GM12878 (cell line): ENCODE results near the gene BLOC1S5. TPM values are rescaled to one million over a fixed set of nuclear protein-coding genes. Genes with fewer than 3 reads are reported as not detected.

Source experiments
- ATAC-seq: fragments of 200-7000 bp; cut with Tn5 transposase; 3 replicates; pipeline ENCODE4 v1.9.1; 2020; ENCODE audit warnings: mild to moderate bottlenecking, moderate library complexity
- BruUV-seq: library from RNA; stranded (reverse); fragments of 400-500 nt; replicated peaks from 2 replicates; lab custom pipeline; 2021; lab: Mats Ljungman, UMichigan
- CTCF ChIA-PET: fragments of 300-600 bp; sonication (Branson Sonifier 250); formaldehyde crosslinking; extraction: SDS; loops from one replicate; lab custom pipeline; 2021; ENCODE audit warnings: inconsistent platforms; lab: Yijun Ruan, JAX
- POLR2A ChIA-PET: fragments of 350-600 bp; formaldehyde crosslinking; extraction: SDS; loops from one replicate; lab custom pipeline; 2021; ENCODE audit warnings: inconsistent platforms; lab: Charles Lee
- RAD21 ChIA-PET: fragments of 300-600 bp; sonication (Branson Sonifier 250); formaldehyde crosslinking; loops from one replicate; lab custom pipeline; 2023; ENCODE audit warnings: antibody characterized with exemption; ENCODE audit not compliant: unreplicated experiment; lab: Charles Lee
- SMC1A ChIA-PET: fragments of 300-600 bp; sonication (Branson Sonifier 250); formaldehyde crosslinking; loops from one replicate; lab custom pipeline; 2023; ENCODE audit not compliant: unreplicated experiment, uncharacterized antibody; lab: Charles Lee
- DNase-seq: peaks from one replicate; pipeline ENCODE4 v3.0.0-alpha.2; 2011; ENCODE audit warnings: low read depth, low spot score
- FAIRE-seq: peaks from 3 replicates; lab custom pipeline; 2011; peaks lifted over from hg19 to GRCh38; lab: Jason Lieb, UNC
- H2AFZ ChIP-seq: 2 replicates; pipeline ENCODE4 v1.6.0; 2011; ENCODE audit warnings: low read depth, low read length, control low read depth; ENCODE audit not compliant: control insufficient read depth
- H3K27ac ChIP-seq: 2 replicates; pipeline ENCODE4 v1.5.1; 2011; ENCODE audit warnings: control low read depth; ENCODE audit not compliant: control insufficient read depth, insufficient read depth
- H3K27me3 ChIP-seq, 2 experiments: replicated peaks in 1 of 2; 2 replicates each; pipeline versions ENCODE4 v1.6.0 to v1.6.1; 2011; ENCODE audit warnings: low read length in 1 of 2; ENCODE audit not compliant: control insufficient read depth in 2 of 2, insufficient read depth in 2 of 2
- H3K36me3 ChIP-seq, 2 experiments: 2 replicates each; pipeline ENCODE4 v1.5.1; 2011; ENCODE audit warnings: low read length in 1 of 2; ENCODE audit not compliant: control insufficient read depth in 2 of 2, insufficient read depth in 2 of 2
- H3K4me1 ChIP-seq: 2 replicates; pipeline ENCODE4 v1.6.1; 2011; ENCODE audit warnings: mild to moderate bottlenecking, low read length, moderate library complexity, mixed read lengths; ENCODE audit not compliant: control insufficient read depth, insufficient read depth
- H3K4me2 ChIP-seq: 2 replicates; pipeline ENCODE4 v1.6.0; 2011; ENCODE audit warnings: control low read depth; ENCODE audit not compliant: control insufficient read depth, insufficient read depth
- H3K4me3 ChIP-seq: fragments of 200-600 bp; sonication (generic); 2 replicates; pipeline ENCODE4 v1.5.1; 2016
- H3K79me2 ChIP-seq: 2 replicates; pipeline ENCODE4 v1.6.0; 2011; ENCODE audit warnings: low read length; ENCODE audit not compliant: control insufficient read depth, insufficient read depth
- H3K9ac ChIP-seq: 2 replicates; pipeline ENCODE4 v1.8.0; 2011; ENCODE audit warnings: low read length, control low read depth, mixed read lengths; ENCODE audit not compliant: control insufficient read depth, insufficient read depth
- H3K9me3 ChIP-seq: replicated peaks from 3 replicates; pipeline ENCODE4 v1.5.1; 2011; ENCODE audit warnings: mild to moderate bottlenecking, low read length; ENCODE audit not compliant: control insufficient read depth, insufficient read depth
- H4K20me1 ChIP-seq: 2 replicates; pipeline ENCODE4 v1.6.0; 2011; ENCODE audit not compliant: control insufficient read depth, insufficient read depth
- BACH1 ChIP-seq: fragments of 450-650 bp; IDR thresholded peaks from 2 replicates; pipeline ENCODE4 v1.6.1; 2017; ENCODE audit warnings: mild to moderate bottlenecking, borderline replicate concordance
- BCL11A ChIP-seq: IDR thresholded peaks from 2 replicates; pipeline ENCODE4 v1.6.1; 2011; ENCODE audit warnings: low read depth, low read length
- BCLAF1 ChIP-seq: fragments of 450-650 bp; IDR thresholded peaks from 2 replicates; pipeline ENCODE4 v1.6.1; 2017; ENCODE audit warnings: antibody characterized with exemption, mild to moderate bottlenecking, moderate library complexity
- CBX3 ChIP-seq: fragments of 200-600 bp; sonication (generic); IDR thresholded peaks from 2 replicates; pipeline ENCODE4 v1.6.1; 2016; ENCODE audit warnings: low read depth, borderline replicate concordance
- CEBPZ ChIP-seq: fragments of 150-350 bp; IDR thresholded peaks from 2 replicates; pipeline ENCODE4 v1.6.1; 2016; ENCODE audit warnings: low read depth, low read length
- CHD2 ChIP-seq: IDR thresholded peaks from 2 replicates; pipeline ENCODE4 v1.6.1; 2011; ENCODE audit warnings: low read depth, low read length, improper control_type of control experiment, borderline replicate concordance
- CREM ChIP-seq: IDR thresholded peaks from 2 replicates; pipeline ENCODE4 v1.6.1; 2014; ENCODE audit warnings: antibody characterized with exemption, low read depth
- EP300 ChIP-seq, 2 experiments: fragments of 150-350 bp in 1 of 2; IDR thresholded peaks; 2 replicates each; pipeline ENCODE4 v1.6.1; 2011 to 2012; ENCODE audit warnings: low read depth in 2 of 2, low read length in 2 of 2, borderline replicate concordance in 1 of 2, improper control_type of control experiment in 1 of 2, inconsistent platforms in 1 of 2; ENCODE audit not compliant: control insufficient read depth in 1 of 2
- HSF1 ChIP-seq: fragments of 150-350 bp; IDR thresholded peaks from 2 replicates; pipeline ENCODE4 v1.6.1; 2014; ENCODE audit warnings: mild to moderate bottlenecking, low read depth, low read length
- MEF2B ChIP-seq: fragments of 450-650 bp; IDR thresholded peaks from 2 replicates; pipeline ENCODE4 v1.6.1; 2018; ENCODE audit warnings: mild to moderate bottlenecking, moderate library complexity; ENCODE audit not compliant: partially characterized antibody, poor library complexity, severe bottlenecking
- NFYA ChIP-seq: IDR thresholded peaks from 2 replicates; pipeline ENCODE4 v1.6.1; 2011; ENCODE audit warnings: low read depth, mild to moderate bottlenecking, low read length, improper control_type of control experiment, borderline replicate concordance
- RFX5 ChIP-seq: IDR thresholded peaks from 2 replicates; pipeline ENCODE4 v1.6.1; 2011; ENCODE audit warnings: low read depth, low read length, improper control_type of control experiment
- ZNF24 ChIP-seq: fragments of 450-650 bp; IDR thresholded peaks from 2 replicates; pipeline ENCODE4 v1.6.1; 2017; ENCODE audit warnings: antibody characterized with exemption, mild to moderate bottlenecking
- WGBS: methylation state at CpG from one replicate; pipeline ENCODE4 v1.1.6; 2016; ENCODE audit warnings: low lambda C conversion rate; ENCODE audit not compliant: insufficient replicate concordance, insufficient coverage; ENCODE audit errors: missing lambda C conversion rate; 5-methylcytosine and 5-hydroxymethylcytosine counted together
- in situ Hi-C: fragments of 300-500 bp; cut with MboI; formaldehyde crosslinking; loops from 9 replicates; pipeline ENCODE4 v1.14.3; 2018; ENCODE audit warnings: mixed read lengths
- intact Hi-C: fragments of 100-400 bp; cut with micrococcal nuclease; formaldehyde crosslinking; loops from one replicate; pipeline ENCODE4 v1.14.2; 2022; ENCODE audit not compliant: unreplicated experiment
- polyA plus RNA-seq, 11 experiments: library from polyadenylated mRNA; depleted of rRNA in 4 of 11; unstranded in 6 of 11; stranded (reverse) in 5 of 11; fragments of >200 nt; fragmentation: Nextera tagmentation in 4 of 11; fragmentation: Illumina TruSeq in 1 of 11; extraction: Ambion mirVana in 4 of 11; extraction: Trizol in 1 of 11; gene quantifications; 1 replicate in 1 of 11; 2 replicates in 10 of 11; pipeline versions ENCODE4 v1.2.1 to v1.2.3, GENCODE V29; 2011 to 2016; ENCODE audit warnings: inconsistent platforms in 2 of 11, missing spikeins in 2 of 11, low read depth in 1 of 11
- total RNA-seq, 4 experiments: library from RNA; depleted of rRNA in 3 of 4; stranded (reverse); fragments of >200 nt in 3 of 4; fragmentation: Illumina TruSeq in 1 of 4; extraction: Trizol in 1 of 4; gene quantifications; 2 replicates each; pipeline versions ENCODE4 v1.2.1 to v1.2.3, GENCODE V29; 2013 to 2021
- TF ChIP-seq, protein P1 (sequence below): fragments of 450-650 bp; IDR thresholded peaks from 2 replicates; pipeline ENCODE4 v1.6.1; 2016; ENCODE audit warnings: mild to moderate bottlenecking

Gene BLOC1S5
- total and polyA plus RNA-seq, 10 of the 15 experiments (the other 5 are each of a cell fraction or from before 2014, with no cell fraction given), result 4.3 to 22.2 (median 16.1) TPM

- ChIA-PET CTCF (no interaction called here), POLR2A (no interaction called here), RAD21 (interaction anchor here (0.6 kb wide), 1 partner anchor 24 kb away, joined by 3 read pairs; no protein-coding TSS in a partner anchor), SMC1A (no interaction called here)
- Histone ChIP-seq H3K79me2 (no peaks in the 10 kb centered on the region), H3K4me3 (no peak overlapping the region), H3K36me3 (no peaks in the 10 kb centered on the region), H3K9ac (no peak overlapping the region), H2AFZ (no peak overlapping the region), H3K27me3 (no peaks in the 10 kb centered on the region), H3K4me2 (no peak overlapping the region), H3K27ac (no peak overlapping the region), H3K9me3 (no peaks in the 10 kb centered on the region), H4K20me1 (no peaks in the 10 kb centered on the region), H3K4me1 (0 out of 2 replicates have a peak, but pooled peaks cover 3% of the 10 kb centered on the region)
- in situ Hi-C loops, result no loop called here
- intact Hi-C loops, result no loop called here
- WGBS, result 58% methylated on average over 13 of the region's 13 CpGs
- BruUV-seq, result no TSS peak
- FAIRE-seq (no peak), ATAC-seq (no peak), DNase-seq (no peak)
- TF ChIP-seq, protein P1, sequence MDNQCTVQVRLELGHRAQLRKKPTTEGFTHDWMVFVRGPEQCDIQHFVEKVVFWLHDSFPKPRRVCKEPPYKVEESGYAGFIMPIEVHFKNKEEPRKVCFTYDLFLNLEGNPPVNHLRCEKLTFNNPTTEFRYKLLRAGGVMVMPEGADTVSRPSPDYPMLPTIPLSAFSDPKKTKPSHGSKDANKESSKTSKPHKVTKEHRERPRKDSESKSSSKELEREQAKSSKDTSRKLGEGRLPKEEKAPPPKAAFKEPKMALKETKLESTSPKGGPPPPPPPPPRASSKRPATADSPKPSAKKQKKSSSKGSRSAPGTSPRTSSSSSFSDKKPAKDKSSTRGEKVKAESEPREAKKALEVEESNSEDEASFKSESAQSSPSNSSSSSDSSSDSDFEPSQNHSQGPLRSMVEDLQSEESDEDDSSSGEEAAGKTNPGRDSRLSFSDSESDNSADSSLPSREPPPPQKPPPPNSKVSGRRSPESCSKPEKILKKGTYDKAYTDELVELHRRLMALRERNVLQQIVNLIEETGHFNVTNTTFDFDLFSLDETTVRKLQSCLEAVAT, result no peak
- TF ChIP-seq CBX3 (no peak), HSF1 (no peak), MEF2B (no peak), RFX5 (no peak), NFYA (no peak), CEBPZ (no peak), CHD2 (no peak), BCLAF1 (no peak), BACH1 (no peak), ZNF24 (no peak), CREM (no peak), EP300 (IDR thresholded peaks at IDR 0.05; ENCODE audit: borderline replicate concordance in 1 of 2, control insufficient read depth in 1 of 2, low read depth in 2 of 2, low read length in 2 of 2) (no peak), BCL11A (no peak)
Observed at GRCh38 chr6:8108759-8109539, 44.8 kb upstream of the BLOC1S5 start.
